Colonic mucosa (tissue), 4 donors: ENCODE results near the gene ANKRD12. TPM values are rescaled to one million over a fixed set of nuclear protein-coding genes. Genes with fewer than 3 reads are reported as not detected.

Experiments used
- DNase-seq: peaks from one replicate; pipeline ENCODE4 v3.0.0-alpha.2; 2020
- H3K27ac ChIP-seq: fragments of 200-600 bp; one replicate; pipeline ENCODE4 v1.8.0; 2021
- H3K27me3 ChIP-seq: fragments of 200-600 bp; one replicate; pipeline ENCODE4 v1.8.0; 2021
- H3K36me3 ChIP-seq: fragments of 200-600 bp; one replicate; pipeline ENCODE4 v1.8.0; 2021
- H3K4me1 ChIP-seq: fragments of 200-600 bp; one replicate; pipeline ENCODE4 v1.8.0; 2021; ENCODE audit warnings: mild to moderate bottlenecking
- H3K4me3 ChIP-seq: fragments of 200-600 bp; one replicate; pipeline ENCODE4 v1.8.0; 2021
- H3K9ac ChIP-seq, 2 donors: one replicate each; pipeline ENCODE4 v1.7.0; 2013; ENCODE audit warnings: control low read depth in 2 of 2, low read depth in 2 of 2, low read length in 2 of 2
- H3K9me3 ChIP-seq: fragments of 200-600 bp; one replicate; pipeline ENCODE4 v1.8.0; 2021
- CTCF ChIP-seq: fragments of 200-600 bp; IDR thresholded peaks from one replicate; pipeline ENCODE4 v1.8.0; 2022; ENCODE audit warnings: antibody characterized with exemption, mild to moderate bottlenecking
- intact Hi-C: fragments of 100-400 bp; cut with DNase I; formaldehyde crosslinking; loops from one replicate; pipeline ENCODE4 v1.14.1; 2022
- total RNA-seq, 2 donors: library from RNA; stranded (reverse); fragmentation: NEBNext Ultra II Directional in 1 of 2; extraction: Animal tissue kit (Norgen Biotek cat#: 25700) in 1 of 2; gene quantifications; one replicate each; pipeline ENCODE4 v1.2.1, GENCODE V29; 2021
- donor health status: healthy.
- donor health status: DM: no; HTN: no; CAD: no.
- donor health status: DM: no; HTN: no; CAD: no.

Gene ANKRD12
- total RNA-seq, 2 donors from 2014 or later = 27.9 to 55.7 TPM

DNA sequence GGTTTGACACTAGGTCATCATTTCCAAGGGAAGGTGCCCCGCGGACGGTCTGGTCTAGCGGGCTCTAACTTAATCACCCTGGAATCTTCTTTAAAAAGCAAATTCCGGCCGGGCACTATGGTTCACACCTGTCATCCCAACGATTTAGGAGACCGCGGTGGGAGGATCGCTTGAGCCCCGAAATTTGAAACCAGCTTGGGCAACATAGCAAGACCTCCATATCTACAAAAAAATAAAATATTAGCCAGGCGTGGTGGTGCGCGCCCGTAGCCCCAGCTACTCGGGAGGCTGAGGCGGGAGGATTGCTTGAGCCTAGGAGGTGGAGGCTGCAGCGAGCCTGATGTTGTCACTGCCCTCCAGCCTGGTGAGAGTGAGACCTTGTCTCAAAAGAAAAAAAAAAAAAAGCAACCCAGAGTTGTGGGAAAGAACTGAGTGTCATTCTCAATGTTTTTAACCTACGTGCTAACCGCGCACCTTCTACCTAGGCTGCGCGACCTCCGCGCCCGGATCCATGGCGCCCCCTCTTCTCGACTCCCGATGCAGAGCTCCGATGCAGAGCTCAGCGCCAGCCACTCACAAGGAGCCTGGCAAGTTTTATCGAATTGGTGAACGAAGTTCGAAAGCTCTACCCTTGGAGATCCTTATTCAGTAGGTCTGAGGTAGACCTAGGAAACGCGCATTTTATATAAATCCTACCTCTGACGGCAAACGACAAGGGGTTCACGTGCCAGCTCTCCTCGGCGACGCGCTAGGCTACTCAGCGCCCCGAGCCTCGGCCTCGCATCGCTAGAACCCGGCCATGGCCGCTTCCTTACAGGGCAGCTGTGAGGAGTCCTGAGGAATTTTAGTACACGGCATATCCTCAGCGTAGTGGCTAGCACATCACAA is 197.1 kb downstream of the ANKRD12 start:
- no peaks in the 10 kb centered on the region for H3K27me3 ChIP-seq
- intact Hi-C loops = loop anchor here (10.0 kb wide), 2 partner anchors 181 to 259 kb away; no protein-coding TSS in a partner anchor
- peak overlapping the region; percentile 80 for H3K27ac ChIP-seq
- H3K36me3 ChIP-seq = no peaks in the 10 kb centered on the region
- peak overlapping the region; percentile 58 to 79 for H3K9ac ChIP-seq
- no peak for TF ChIP-seq CTCF
- no peaks in the 10 kb centered on the region for H3K9me3 ChIP-seq
- H3K4me3 ChIP-seq = peak overlapping the region; percentile 45
- peak; percentile 40 for DNase-seq
- peaks cover 3% of the 10 kb centered on the region for H3K4me1 ChIP-seq

DNA sequence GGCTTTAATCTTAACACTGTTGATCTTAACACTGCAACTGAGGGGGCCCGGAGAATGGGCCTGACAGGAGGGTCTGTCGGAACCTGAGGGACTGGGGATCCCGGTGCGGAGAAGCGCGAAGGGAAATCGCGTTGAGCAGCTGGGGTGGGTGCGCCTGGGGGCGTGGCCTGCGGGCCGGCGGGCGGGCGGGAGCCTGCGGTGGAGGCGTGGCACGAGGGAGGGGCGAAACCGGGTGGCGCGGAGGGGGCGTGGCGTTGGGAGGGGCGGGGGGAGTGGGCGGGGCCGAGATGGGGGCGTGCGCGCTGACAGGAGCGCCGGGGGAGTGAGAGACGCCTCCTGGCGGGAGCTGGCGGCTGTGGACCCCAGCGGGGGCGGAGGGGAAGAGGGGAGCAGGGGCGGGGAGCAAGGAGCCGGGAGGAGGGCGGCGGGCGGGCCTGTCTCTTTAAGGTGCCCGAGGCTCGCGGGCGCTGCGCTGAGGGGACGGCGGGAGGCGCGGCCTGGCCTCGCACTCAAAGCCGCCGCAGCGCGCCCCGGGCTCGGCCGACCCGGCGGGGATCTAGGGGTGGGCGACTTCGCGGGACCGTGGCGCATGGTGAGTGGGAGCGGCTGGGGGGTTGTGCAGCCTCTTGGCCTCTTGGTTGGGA is 197.9 kb downstream of the ANKRD12 start, which contains the start of gene TWSG1:
Gene TWSG1 (plus strand): TSS at position 445 of the 644 bp plus-strand sequence. CDS start 2,457 bp downstream, outside the sequence.
- Histone ChIP-seq H3K27ac (peak within 1 kb of the TSS; percentile 80), H3K27me3 (no peaks in the 10 kb centered on the region), H3K36me3 (no peaks in the 10 kb centered on the region), H3K9me3 (no peaks in the 10 kb centered on the region), H3K4me1 (peaks cover 3% of the 10 kb centered on the region), H3K9ac (peak within 1 kb of the TSS; percentile 76 to 79), H3K4me3 (peak within 1 kb of the TSS; percentile 82)
- DNase-seq = peak; percentile 94
- intact Hi-C loops = loop anchor here (10.0 kb wide), 2 partner anchors 180 to 260 kb away; no protein-coding TSS in a partner anchor
- peak; percentile 11 for TF ChIP-seq CTCF

- Histone ChIP-seq H3K4me1 (peaks cover 3% of the 10 kb centered on the region), H3K27me3 (no peaks in the 10 kb centered on the region), H3K9ac (peak overlapping the region; percentile 55 to 76), H3K36me3 (no peaks in the 10 kb centered on the region), H3K9me3 (no peaks in the 10 kb centered on the region), H3K4me3 (peak overlapping the region; percentile 82), H3K27ac (peak overlapping the region; percentile 79)
- TF ChIP-seq CTCF = no peak
- intact Hi-C loops = loop anchor here (10.0 kb wide), 2 partner anchors 180 to 260 kb away; no protein-coding TSS in a partner anchor
- peak; percentile 31 for DNase-seq
Observed at GRCh38 chr18:9334973-9335696, 198.6 kb downstream of the ANKRD12 start.

Other genes with a start within 250 kb of the ANKRD12 start
- gene NDUFV2, start 34.1 kb upstream of the ANKRD12 start, total RNA-seq = 100 to 1,000 TPM; 175 to 203 TPM
- gene TWSG1, start 198.0 kb downstream of the ANKRD12 start, total RNA-seq = 10 to 100 TPM; 14.1 to 25.1 TPM